ENCODE data around the gene NECAB3. TPM values are rescaled to one million over a fixed set of nuclear protein-coding genes. Genes with fewer than 3 reads are reported as not detected.

NECAB3 gene
- total and polyA plus RNA-seq, 7 donors = 27.1 to 50.1 (median 44.6) TPM

DNA sequence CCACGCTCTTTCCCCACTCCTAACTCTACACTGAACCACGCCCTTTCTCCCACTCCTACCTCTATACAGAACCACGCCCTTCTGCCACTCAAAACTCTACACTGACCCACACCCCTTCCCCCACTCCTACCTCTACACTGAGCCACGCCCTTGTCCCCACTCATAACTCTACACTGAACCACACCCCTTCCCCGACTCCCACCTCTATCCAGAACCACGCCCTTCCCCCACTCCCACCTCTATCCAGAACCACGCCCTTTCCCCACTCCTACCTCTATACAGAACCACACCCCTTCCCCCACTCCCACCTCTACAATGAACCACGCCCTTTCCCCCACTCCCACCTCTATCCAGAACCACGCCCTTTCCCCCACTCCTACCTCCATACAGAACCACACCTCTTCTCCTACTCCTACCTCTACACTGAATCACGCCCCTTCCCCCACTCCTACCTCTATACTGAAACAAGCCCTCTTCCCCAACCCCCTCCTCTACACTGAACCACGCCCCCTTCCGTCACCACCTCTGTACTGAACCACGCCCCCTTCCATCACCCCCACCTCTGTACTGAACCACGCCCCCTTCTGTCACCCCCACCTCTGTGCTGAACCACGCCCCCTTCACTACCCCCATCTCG is 35.8 kb upstream of the NECAB3 start:
- H3K27ac ChIP-seq = no peak overlapping the region
- H3K4me1 ChIP-seq = no peaks in the 10 kb centered on the region
- WGBS, 2 donors = 74 to 82% methylated on average over 16 of the region's 16 CpGs
- no peak overlapping the region for H3K4me3 ChIP-seq
- H3K36me3 ChIP-seq = peaks cover 11 to 65% (median 20%) of the 10 kb centered on the region in 4 donors
- no peaks in the 10 kb centered on the region for H3K27me3 ChIP-seq
- no peak for DNase-seq
- intact Hi-C loops (cut with DNase I) = no loop called here
- H3K9me3 ChIP-seq = no peaks in the 10 kb centered on the region
- TF ChIP-seq EP300 (IDR thresholded peaks at IDR 0.05) (no peak), POLR2A (IDR thresholded peaks at IDR 0.05) (no peak), POLR2AphosphoS5 (IDR thresholded peaks at IDR 0.05) (no peak)
- TF ChIP-seq, protein P1, sequence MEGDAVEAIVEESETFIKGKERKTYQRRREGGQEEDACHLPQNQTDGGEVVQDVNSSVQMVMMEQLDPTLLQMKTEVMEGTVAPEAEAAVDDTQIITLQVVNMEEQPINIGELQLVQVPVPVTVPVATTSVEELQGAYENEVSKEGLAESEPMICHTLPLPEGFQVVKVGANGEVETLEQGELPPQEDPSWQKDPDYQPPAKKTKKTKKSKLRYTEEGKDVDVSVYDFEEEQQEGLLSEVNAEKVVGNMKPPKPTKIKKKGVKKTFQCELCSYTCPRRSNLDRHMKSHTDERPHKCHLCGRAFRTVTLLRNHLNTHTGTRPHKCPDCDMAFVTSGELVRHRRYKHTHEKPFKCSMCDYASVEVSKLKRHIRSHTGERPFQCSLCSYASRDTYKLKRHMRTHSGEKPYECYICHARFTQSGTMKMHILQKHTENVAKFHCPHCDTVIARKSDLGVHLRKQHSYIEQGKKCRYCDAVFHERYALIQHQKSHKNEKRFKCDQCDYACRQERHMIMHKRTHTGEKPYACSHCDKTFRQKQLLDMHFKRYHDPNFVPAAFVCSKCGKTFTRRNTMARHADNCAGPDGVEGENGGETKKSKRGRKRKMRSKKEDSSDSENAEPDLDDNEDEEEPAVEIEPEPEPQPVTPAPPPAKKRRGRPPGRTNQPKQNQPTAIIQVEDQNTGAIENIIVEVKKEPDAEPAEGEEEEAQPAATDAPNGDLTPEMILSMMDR (IDR thresholded peaks at IDR 0.05) = no peak

DNA sequence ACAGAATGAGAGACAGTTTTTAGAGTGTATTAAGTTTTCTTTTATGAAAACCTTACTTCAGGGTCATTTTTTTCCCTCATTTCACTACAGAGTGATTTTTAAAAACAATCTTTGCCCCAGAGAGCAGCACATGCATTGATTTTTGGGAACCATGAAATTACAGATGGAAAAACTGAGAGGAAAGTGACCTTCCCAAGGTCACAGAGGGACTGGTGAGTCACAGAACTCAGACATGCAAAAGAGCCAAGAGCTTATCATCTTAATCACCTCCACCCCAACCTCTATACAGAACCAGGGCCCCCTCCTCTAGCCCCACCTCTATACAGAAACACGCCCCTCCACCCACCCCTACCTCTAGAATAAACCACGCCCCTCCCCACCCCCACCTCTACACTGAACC is 35.2 kb upstream of the NECAB3 start:
- Histone ChIP-seq H3K36me3 (peaks cover 11 to 60% (median 20%) of the 10 kb centered on the region in 4 donors), H3K27ac (no peak overlapping the region)
- WGBS, 2 donors = 67 to 82% methylated on average over 2 of the region's 2 CpGs

DNA sequence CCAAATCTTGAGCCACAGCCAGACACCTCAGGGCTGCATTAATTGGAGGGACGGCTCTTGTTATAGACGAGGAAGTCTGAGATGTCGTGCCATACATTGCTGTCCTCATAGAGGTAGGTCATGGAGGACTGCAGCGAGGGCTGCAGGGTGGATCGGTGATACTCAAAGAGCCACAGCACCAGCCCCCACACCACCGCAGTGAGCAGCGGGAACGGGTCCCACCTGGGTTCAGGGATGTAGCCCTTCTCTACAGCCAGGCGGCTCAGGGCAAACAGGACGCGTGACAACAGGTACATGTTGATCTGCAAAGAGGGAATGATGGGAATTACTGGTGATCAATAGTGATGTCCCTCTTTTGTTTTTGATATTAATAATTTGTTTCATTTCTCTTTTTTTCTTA is 33.4 kb upstream of the NECAB3 start:
- H3K9me3 ChIP-seq = no peaks in the 10 kb centered on the region
- WGBS, 2 donors = 91 to 92% methylated on average over 11 of the region's 11 CpGs
- no peaks in the 10 kb centered on the region for H3K27me3 ChIP-seq
- no peak overlapping the region for H3K27ac ChIP-seq
- H3K36me3 ChIP-seq = peaks cover 4 to 43% (median 12%) of the 10 kb centered on the region in 4 donors
- no peak for DNase-seq
- intact Hi-C loops (cut with DNase I) = no loop called here
- no peak overlapping the region for H3K4me3 ChIP-seq
- TF ChIP-seq EP300 (IDR thresholded peaks at IDR 0.05) (no peak), POLR2AphosphoS5 (IDR thresholded peaks at IDR 0.05) (no peak), POLR2A (IDR thresholded peaks at IDR 0.05) (no peak)
- TF ChIP-seq, protein P1 (IDR thresholded peaks at IDR 0.05) = no peak
- peaks cover 0 to 7% (median 7%) of the 10 kb centered on the region in 4 donors for H3K4me1 ChIP-seq

More for the DNA sequence above, 35.2 kb upstream of the NECAB3 start:
- intact Hi-C loops (cut with DNase I) = no loop called here
- H3K4me3 ChIP-seq = no peak overlapping the region
- no peak for DNase-seq
- no peaks in the 10 kb centered on the region for H3K4me1 ChIP-seq
- TF ChIP-seq POLR2A (IDR thresholded peaks at IDR 0.05) (no peak), POLR2AphosphoS5 (IDR thresholded peaks at IDR 0.05) (no peak), EP300 (IDR thresholded peaks at IDR 0.05) (no peak)
- TF ChIP-seq, protein P1 (IDR thresholded peaks at IDR 0.05) = no peak
- H3K9me3 ChIP-seq = no peaks in the 10 kb centered on the region
- no peaks in the 10 kb centered on the region for H3K27me3 ChIP-seq

DNA sequence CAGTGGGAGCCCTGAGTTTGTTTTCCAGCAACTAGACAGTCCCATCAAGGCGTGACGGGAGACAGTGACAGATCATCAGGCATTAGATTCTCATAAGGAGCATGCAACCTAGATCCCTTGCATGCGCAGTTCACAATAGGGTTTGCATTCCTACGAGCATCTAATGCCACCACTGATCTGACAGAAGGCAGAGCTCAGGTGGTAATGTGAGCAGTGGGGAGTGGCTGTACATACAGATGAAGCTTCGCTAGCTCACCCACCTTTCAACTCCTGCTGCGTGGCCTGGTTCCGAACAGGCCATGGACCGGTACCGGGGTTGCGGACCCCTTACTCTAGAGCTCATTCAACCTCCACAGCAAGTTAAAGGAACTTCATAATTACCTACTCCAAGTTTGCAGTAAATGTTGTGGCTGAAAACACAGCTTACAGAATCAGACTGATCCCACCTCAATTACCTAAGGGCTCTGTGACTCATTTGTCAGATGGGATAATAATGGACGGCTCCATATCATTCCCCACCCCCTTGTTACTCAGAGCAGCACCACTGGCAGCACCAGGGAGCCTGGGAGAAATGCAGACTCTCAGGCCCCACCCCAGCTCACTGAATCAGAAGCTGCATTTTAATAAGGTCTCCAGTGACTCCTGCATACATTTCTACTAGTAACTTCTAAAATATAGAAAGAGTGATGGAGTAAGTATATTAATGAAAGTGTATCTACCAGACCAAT is 30.1 kb upstream of the NECAB3 start:
- no peak overlapping the region for H3K27ac ChIP-seq
- peaks cover 0 to 10% (median 8%) of the 10 kb centered on the region in 4 donors for H3K4me1 ChIP-seq
- intact Hi-C loops (cut with DNase I) = no loop called here
- no peaks in the 10 kb centered on the region for H3K9me3 ChIP-seq
- H3K36me3 ChIP-seq = peaks cover 0 to 20% (median 4%) of the 10 kb centered on the region in 4 donors
- H3K27me3 ChIP-seq = no peaks in the 10 kb centered on the region
- TF ChIP-seq POLR2A (IDR thresholded peaks at IDR 0.05) (no peak), EP300 (IDR thresholded peaks at IDR 0.05) (no peak)
- TF ChIP-seq, protein P1 (IDR thresholded peaks at IDR 0.05) = no peak
- DNase-seq = no peak
- WGBS, 2 donors = 92 to 95% methylated on average over 11 of the region's 11 CpGs
- no peak overlapping the region for H3K4me3 ChIP-seq
